BE2C (cell line): ENCODE data around the gene MTMR1.

Experiments used
- DNase-seq: peaks from one replicate; pipeline ENCODE4 v3.0.0-alpha.2; 2020
- H3K27me3 ChIP-seq: fragments of 250-450 bp; sonication (Bioruptor Pico); 2 replicates; pipeline ENCODE4 v1.5.1; 2020; ENCODE audit warnings: mild to moderate bottlenecking
- H3K36me3 ChIP-seq: fragments of 250-450 bp; sonication (Bioruptor Pico); 2 replicates; pipeline ENCODE4 v1.5.1; 2020; ENCODE audit warnings: mild to moderate bottlenecking
- H3K4me1 ChIP-seq: fragments of 250-450 bp; sonication (Bioruptor Pico); 2 replicates; pipeline ENCODE4 v1.5.1; 2020
- H3K4me3 ChIP-seq: 2 replicates; pipeline ENCODE4 v1.5.1; 2011; ENCODE audit warnings: low read depth, low read length
- H3K9me3 ChIP-seq: fragments of 250-450 bp; sonication (Bioruptor Pico); 2 replicates; pipeline ENCODE4 v1.5.1; 2020
- TF ChIP-seq, protein P1 (sequence below): IDR thresholded peaks from 2 replicates; pipeline ENCODE4 v1.5.1; 2012; ENCODE audit warnings: mild to moderate bottlenecking, low read depth, low read length

Gene MTMR1

GRCh38 chrX:150680974-150681373 is 12.2 kb upstream of the MTMR1 start:
- Histone ChIP-seq H3K27me3 (no peaks in the 10 kb centered on the region), H3K4me1 (no peaks in the 10 kb centered on the region), H3K4me3 (no peak overlapping the region), H3K36me3 (no peaks in the 10 kb centered on the region), H3K9me3 (no peaks in the 10 kb centered on the region)
- no peak for DNase-seq
- TF ChIP-seq, protein P1, sequence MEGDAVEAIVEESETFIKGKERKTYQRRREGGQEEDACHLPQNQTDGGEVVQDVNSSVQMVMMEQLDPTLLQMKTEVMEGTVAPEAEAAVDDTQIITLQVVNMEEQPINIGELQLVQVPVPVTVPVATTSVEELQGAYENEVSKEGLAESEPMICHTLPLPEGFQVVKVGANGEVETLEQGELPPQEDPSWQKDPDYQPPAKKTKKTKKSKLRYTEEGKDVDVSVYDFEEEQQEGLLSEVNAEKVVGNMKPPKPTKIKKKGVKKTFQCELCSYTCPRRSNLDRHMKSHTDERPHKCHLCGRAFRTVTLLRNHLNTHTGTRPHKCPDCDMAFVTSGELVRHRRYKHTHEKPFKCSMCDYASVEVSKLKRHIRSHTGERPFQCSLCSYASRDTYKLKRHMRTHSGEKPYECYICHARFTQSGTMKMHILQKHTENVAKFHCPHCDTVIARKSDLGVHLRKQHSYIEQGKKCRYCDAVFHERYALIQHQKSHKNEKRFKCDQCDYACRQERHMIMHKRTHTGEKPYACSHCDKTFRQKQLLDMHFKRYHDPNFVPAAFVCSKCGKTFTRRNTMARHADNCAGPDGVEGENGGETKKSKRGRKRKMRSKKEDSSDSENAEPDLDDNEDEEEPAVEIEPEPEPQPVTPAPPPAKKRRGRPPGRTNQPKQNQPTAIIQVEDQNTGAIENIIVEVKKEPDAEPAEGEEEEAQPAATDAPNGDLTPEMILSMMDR: peak; percentile 27

GRCh38 chrX:150683112-150683511 is 10.1 kb upstream of the MTMR1 start:
- H3K9me3 ChIP-seq: no peaks in the 10 kb centered on the region

GRCh38 chrX:150683536-150684146 is 9.6 kb upstream of the MTMR1 start:
- Histone ChIP-seq H3K36me3 (no peaks in the 10 kb centered on the region), H3K4me1 (no peaks in the 10 kb centered on the region), H3K4me3 (no peak overlapping the region), H3K9me3 (no peaks in the 10 kb centered on the region), H3K27me3 (no peaks in the 10 kb centered on the region)
- TF ChIP-seq, protein P1: peak; percentile 62
- DNase-seq: no peak

More at GRCh38 chrX:150683112-150683511, 10.1 kb upstream of the MTMR1 start:
- H3K4me1 ChIP-seq: no peaks in the 10 kb centered on the region
- TF ChIP-seq, protein P1: no peak
- H3K4me3 ChIP-seq: no peak overlapping the region
- no peaks in the 10 kb centered on the region for H3K27me3 ChIP-seq
- DNase-seq: no peak
- no peaks in the 10 kb centered on the region for H3K36me3 ChIP-seq

- H3K4me1 ChIP-seq: no peaks in the 10 kb centered on the region
- H3K36me3 ChIP-seq: no peaks in the 10 kb centered on the region
- H3K4me3 ChIP-seq: no peak overlapping the region
- DNase-seq: no peak
- TF ChIP-seq, protein P1: no peak
- no peaks in the 10 kb centered on the region for H3K9me3 ChIP-seq
- no peaks in the 10 kb centered on the region for H3K27me3 ChIP-seq
Measured at GRCh38 chrX:150688911-150689451, 4.2 kb upstream of the MTMR1 start.

- DNase-seq: no peak
- Histone ChIP-seq H3K36me3 (no peaks in the 10 kb centered on the region), H3K9me3 (no peaks in the 10 kb centered on the region), H3K4me1 (no peaks in the 10 kb centered on the region), H3K4me3 (no peak overlapping the region), H3K27me3 (no peaks in the 10 kb centered on the region)
- TF ChIP-seq, protein P1: no peak
Measured at GRCh38 chrX:150690126-150690525, 3.1 kb upstream of the MTMR1 start.

DNA sequence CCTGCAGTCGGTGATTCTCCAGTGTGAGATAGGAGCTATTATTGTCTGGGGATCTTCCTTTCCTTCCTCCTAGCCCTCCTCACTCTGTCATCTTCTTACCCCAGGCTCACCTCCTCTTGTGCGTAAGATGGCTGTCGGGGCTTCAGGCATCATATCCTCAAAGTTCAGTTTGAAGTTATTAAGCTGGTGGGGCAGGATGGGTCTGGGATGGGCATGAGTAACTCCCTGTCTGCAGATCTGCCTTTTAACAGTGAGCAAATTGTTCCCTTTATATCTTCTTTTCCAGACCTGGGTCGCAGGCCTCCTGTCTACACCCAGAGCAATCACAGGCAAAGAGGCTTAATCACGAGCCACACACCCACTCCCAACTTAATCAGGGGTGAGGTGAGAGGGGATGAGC is 900 bp upstream of the MTMR1 start:
- no peaks in the 10 kb centered on the region for H3K4me1 ChIP-seq
- H3K4me3 ChIP-seq: peak overlapping the region; percentile 53
- TF ChIP-seq, protein P1: no peak
- no peaks in the 10 kb centered on the region for H3K27me3 ChIP-seq
- no peaks in the 10 kb centered on the region for H3K9me3 ChIP-seq
- H3K36me3 ChIP-seq: no peaks in the 10 kb centered on the region
- no peak for DNase-seq
